Purkinje cell (primary cell): ENCODE data around the gene ZFYVE26. TPM values are rescaled to one million over a fixed set of nuclear protein-coding genes. Genes with fewer than 3 reads are reported as not detected.

Experiments
- polyA plus RNA-seq: library from polyadenylated mRNA; unstranded; fragments of >200 nt; fragmentation: Nextera tagmentation; gene quantifications from 2 replicates; pipeline ENCODE4 v1.2.1, GENCODE V29; 2014

The ZFYVE26 gene
- 1.1 and 3.3 TPM in 2 replicates for polyA plus RNA-seq

DNA sequence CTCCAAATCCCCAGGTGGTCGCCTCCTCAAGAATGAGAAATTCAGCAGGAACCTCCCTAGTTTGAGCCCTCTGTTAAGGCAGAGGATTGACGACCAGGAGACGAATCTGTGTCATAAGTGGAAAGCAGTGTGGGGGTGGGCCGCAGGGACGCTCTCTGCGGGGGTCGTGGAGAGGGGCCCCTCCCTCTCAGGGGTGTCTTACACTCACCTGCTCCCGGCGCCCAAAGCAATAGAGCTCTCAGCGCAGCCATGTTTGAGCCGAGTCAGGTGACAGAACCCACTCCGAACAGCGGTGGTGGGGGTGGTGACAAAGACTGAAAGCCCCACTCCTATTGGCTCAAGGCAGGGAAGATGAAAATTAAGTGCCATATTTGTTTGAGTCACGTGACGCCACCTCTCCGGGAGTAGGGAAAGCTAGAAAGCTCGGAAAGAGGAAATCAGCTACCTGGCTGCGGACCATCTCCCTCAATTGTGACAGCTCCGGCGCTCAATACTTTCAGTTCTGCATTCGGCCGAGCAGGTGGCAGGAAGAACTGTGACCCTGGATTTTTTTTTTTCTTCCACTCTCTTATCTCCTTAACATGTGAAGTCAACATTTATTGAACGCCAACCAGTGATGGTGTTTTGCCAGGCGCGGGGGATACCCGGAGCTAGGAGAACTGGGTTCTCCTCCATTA, at the start of gene ZFYVE26:
TSS of gene ZFYVE26 (minus strand) at position 265 of the 677 bp plus-strand sequence. CDS start 627 bp downstream, outside the sequence.

DNA sequence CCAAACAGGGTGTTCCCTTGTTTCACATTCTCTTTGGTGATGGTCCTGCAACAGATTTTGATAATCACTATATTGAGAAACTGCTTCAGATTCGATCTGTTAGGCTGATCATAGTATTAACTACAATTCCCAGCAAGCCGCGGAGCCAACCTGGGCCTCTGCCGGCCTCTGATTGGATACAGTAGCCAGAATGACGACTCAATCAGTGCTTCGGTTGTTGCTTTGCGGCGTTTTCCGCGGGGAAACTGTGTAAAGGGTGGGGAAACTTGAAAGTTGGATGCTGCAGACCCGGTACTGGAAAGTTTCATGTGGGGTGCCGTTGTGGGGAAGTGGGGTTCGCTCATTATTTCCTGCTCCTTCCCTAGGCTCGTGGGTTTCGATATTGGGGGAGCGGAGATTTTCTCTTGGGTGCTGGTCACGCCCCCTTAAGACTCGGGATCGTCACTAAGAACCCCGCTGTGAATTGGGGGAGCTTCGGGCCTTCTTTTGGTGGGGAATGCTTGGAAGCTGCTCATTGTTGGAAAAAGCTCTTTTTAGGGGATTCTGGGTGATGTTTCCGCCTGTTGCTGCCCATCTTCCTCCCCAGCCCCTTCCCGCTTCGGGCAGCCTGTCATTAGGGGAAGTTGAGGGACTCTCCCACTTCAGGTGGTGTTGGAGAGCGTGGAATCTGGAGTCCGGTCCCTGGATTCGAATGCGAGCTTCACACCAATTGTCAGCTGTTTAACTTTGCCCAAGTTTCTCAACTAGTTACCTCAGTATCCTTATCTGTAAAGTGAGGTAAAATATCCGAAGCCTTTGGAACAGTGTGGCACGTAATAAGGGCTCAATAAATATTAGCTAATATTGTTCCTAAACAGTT, 3.4 kb upstream of the ZFYVE26 start, which contains the start of gene RAD51B:
TSS of gene RAD51B (plus strand) at position 217 of the 859 bp plus-strand sequence.

DNA sequence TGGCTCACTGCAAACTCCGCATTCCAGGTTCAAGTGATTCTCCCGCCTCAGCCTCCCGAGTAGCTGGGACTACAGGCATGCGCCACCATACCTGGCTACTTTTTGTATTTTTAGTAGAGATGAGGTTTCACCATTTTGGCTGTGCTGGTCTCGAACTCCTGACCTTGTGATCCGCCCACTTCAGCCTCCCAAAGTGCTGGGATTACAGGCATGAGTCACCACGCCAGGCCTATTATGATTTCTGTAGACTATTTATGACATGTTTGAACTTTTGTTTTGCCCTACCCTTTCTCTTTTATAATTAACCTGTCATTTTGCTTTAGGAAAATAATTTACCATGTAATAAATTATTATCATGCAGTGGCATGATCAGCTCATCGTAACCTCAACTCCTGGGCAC, 114.9 kb downstream of the ZFYVE26 start, which contains the start of gene RDH12:
TSS of gene RDH12 (plus strand) at position 395 of the 400 bp plus-strand sequence. CDS start 20,757 bp downstream, outside the sequence.

Other genes starting within 250 kb of the ZFYVE26 start
- gene PIGH, start 216.3 kb downstream of the ZFYVE26 start, polyA plus RNA-seq = 56.1 and 69.2 TPM in 2 replicates
- 40.1 and 51.2 TPM in 2 replicates for gene ARG2, start 196.7 kb downstream of the ZFYVE26 start, polyA plus RNA-seq
- gene VTI1B, start 142.0 kb downstream of the ZFYVE26 start, polyA plus RNA-seq = 28.1 and 35.9 TPM in 2 replicates
- gene RDH11, start 120.8 kb downstream of the ZFYVE26 start, polyA plus RNA-seq = 71.4 and 106 TPM in 2 replicates
- 17.1 and 21.6 TPM in 2 replicates for gene RDH12, start 114.7 kb downstream of the ZFYVE26 start, polyA plus RNA-seq
- 5.8 and 12.0 TPM in 2 replicates for gene RAD51B, start 3.2 kb upstream of the ZFYVE26 start, polyA plus RNA-seq